ENCODE measurements around the gene ULBP2.

The ULBP2 gene, protein sequence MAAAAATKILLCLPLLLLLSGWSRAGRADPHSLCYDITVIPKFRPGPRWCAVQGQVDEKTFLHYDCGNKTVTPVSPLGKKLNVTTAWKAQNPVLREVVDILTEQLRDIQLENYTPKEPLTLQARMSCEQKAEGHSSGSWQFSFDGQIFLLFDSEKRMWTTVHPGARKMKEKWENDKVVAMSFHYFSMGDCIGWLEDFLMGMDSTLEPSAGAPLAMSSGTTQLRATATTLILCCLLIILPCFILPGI

DNA sequence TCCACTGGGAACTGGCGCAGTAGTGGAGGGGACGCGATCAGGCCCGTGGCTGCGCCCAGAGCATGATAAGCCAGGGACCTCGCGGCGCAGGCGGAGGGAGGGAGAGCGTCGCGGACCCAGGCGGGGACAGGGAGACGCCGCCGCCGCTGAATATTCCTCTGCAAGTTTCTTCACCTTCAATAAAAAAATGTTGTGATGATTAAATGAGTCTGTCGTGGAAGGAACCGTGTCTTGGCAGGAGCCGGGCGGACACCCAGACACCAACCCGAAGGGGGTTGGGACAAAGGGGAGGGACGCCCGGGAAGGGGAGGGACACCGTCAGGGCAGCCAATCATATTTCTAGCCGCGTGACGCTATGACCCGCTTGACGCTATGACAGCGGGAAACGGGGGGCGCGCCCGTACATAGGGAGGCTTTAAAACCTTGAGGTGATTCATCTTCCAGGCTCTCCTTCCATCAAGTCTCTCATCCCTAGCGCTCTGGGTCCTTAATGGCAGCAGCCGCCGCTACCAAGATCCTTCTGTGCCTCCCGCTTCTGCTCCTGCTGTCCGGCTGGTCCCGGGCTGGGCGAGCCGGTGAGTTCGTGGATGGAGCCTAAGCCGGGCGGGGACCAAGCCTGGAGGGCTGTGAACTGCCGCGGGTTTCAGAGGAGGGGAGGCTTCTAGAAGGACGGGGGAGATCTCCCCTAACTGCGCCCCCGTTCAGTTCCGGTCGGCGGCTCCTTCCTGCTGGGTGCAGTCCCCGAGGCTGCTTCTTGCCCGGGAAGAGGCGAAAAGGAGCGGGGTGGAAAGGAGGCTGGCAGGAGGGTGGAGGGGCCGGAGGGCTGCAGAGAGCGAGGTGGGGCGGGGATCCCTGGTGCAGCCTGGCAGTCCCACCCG, at the start of gene ULBP2:
ULBP2 (plus strand) TSS at position 432 of the 878 bp plus-strand sequence; CDS start at position 491, 59 bp downstream.
- peak; percentile 79 for DNase-seq (ENCODE audit: low read depth)

DNA sequence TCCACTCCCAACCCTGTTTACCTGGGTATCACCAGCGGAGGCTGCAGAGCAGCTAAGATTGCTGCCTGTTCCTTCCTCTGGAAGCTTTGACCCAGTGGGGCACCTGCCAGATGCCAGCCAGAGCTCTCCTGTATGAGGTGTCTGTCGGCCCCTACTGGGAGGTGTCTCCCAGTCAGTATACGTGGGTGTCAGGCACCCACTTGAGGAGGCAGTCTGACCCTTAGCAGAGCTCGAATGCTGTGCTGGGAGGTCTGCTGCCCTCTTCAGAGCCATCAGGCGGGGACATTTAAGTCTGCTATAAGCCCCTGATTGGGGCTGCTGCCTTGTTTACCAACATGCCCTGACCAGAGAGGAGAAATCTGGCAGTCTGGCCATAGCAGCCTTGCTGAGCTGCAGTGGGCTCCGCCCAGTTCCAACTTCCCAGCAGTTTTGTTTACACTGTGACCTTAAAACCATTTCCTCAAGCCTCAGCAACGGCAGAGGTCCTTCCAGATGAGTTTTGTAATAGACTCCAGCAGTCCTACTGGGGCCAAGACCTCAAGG, 46.7 kb upstream of the ULBP2 start:
- peak; percentile 46 for DNase-seq (ENCODE audit: low read depth)

- peak; percentile 39 for DNase-seq (ENCODE audit: low read depth)
Measured at GRCh38 chr6:149895833-149896271, 46.0 kb upstream of the ULBP2 start.

DNA sequence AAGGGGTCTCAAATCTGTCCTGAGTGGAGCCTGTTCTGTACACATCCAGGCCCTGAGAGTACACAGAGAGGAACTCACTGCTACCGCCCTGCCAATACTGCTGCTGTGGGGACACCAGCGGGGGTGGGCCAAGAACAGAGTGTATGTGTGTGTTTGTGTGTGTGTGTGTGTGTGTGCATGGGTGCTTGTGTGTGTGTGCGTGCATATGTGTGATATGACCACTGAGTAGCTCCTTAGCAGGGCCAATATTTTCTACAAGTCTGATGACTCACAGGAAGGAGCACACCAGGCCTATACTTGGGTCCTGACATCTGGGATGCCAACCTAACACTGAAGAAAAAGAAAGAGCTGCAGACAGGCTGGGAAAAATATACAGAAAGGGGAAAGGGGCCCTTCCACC, 45.3 kb upstream of the ULBP2 start:
- DNase-seq (ENCODE audit: low read depth): no peak

DNA sequence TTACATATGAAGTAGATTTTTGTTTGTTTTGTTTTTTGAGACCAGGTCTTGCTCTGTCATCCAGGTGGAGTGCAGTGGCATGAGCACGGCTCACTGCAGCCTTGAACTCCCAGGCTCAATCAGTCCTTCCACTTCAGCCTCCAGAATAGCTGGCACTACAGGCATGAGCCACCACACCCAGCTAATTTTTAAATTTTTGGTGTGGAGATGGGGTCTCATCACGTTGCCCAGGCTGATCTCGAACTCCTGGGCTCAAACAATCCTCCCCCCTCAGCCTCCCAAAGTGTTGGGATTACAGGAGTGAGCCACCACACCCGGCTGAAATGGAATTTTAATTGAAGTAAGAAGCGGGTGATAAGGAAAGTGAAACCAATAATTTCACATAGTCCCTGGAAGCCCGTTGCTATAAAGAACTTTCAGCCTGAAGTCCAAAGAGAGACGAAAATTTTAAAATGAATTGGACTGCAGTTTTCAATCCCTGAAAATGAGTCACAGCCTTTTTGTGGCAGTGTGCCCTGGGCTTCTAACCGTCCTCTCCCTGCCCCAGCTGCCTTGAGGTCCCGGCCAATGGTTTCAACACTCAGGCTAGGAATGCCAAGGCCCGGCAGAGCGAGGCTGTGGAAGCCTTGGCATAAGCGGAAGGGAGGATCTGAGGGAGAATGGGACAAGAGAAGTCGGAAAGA, 44.7 kb upstream of the ULBP2 start:
- peak; percentile 91 for DNase-seq (ENCODE audit: low read depth)

GRCh38 chr6:149897855-149898744, 43.7 kb upstream of the ULBP2 start, which contains the start of gene RAET1E:
Gene RAET1E, minus strand, starts transcription at chr6:149898113. Its CDS starts 7,212 bp downstream, at chr6:149890901.
- no peak for DNase-seq (ENCODE audit: low read depth)

- DNase-seq (ENCODE audit: low read depth): no peak
Measured at GRCh38 chr6:149898966-149899365, 42.8 kb upstream of the ULBP2 start.

GRCh38 chr6:149899486-149899885, 42.3 kb upstream of the ULBP2 start:
- no peak for DNase-seq (ENCODE audit: low read depth)

DNA sequence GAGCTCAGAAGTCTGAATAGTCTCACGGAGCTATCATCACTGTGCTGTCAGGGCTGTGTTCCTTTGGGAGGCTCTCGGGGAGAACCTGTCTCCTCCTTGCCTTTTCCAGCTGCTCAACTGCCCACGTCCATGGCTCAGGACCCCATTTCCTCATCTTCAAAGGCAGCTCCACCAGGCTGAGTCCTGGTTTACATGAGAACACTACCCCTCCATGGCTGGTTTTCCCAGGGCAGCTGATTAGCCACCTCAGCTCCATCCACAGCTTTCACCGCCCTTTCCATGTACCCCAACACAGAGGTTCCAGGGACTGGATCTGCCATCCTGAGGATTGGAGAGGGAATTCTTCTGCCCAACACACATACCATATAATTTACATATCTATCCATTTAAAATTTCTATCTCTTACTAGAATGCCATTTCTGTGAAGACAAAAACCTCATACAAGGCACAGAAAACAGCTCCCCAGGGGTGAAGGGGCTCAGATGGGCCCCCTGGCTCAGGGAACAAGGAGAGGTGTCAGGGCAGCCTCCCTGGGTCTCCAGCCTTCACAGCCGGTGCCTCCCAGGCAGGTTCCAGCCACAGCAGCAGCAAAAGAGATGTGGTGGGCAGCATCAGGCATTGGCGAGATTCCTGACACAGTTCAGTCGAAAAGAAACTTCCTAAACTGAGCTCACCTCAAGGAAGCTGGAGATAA, 41.7 kb upstream of the ULBP2 start:
- DNase-seq (ENCODE audit: low read depth): no peak

DNA sequence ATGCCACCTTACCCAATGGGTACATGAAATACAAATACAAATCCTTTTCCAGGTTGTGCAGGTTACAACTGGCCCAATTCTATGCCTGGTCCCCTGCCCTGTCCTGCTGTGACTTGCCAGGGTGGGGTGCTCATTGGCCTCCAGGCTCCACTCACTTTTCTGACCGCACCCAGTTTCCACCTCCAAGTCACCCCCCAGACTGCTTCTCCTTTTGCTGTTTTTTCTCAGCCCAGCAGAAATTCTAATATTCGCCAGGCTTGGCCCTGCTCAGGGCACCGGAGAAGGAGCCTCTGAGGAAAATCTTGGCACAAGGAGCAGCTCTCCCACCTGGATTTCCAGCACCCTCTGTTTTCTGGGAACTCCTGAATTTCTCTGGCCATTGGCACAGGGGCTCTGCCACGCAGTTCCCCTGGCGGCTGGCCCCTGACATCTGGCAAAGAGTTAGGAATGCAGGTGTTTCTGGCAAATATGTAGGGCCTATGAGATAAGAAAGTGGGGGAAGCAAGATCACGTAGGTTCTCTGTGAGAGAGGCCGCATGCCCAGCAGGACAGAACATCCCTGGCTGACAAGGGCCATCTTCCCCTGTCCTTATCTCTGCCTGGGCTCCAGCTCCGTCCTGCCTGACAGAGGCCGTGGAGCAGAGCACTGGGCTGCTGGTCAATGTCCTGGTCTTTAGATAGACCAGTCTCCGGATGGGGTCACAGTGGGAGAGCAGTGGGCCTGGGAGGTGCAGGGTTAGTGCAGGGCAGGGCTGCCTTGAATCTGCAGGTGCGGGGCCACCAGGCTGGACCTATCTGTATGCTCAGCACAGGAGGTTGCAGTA, 41.0 kb upstream of the ULBP2 start:
- no peak for DNase-seq (ENCODE audit: low read depth)

- no peak for DNase-seq (ENCODE audit: low read depth)
Measured at GRCh38 chr6:149901444-149902140, 40.2 kb upstream of the ULBP2 start.

- no peak for DNase-seq (ENCODE audit: low read depth)
Measured at GRCh38 chr6:149903938-149904611, 37.7 kb upstream of the ULBP2 start.

- no peak for DNase-seq (ENCODE audit: low read depth)
Measured at GRCh38 chr6:149904661-149905370, 37.0 kb upstream of the ULBP2 start.

DNA sequence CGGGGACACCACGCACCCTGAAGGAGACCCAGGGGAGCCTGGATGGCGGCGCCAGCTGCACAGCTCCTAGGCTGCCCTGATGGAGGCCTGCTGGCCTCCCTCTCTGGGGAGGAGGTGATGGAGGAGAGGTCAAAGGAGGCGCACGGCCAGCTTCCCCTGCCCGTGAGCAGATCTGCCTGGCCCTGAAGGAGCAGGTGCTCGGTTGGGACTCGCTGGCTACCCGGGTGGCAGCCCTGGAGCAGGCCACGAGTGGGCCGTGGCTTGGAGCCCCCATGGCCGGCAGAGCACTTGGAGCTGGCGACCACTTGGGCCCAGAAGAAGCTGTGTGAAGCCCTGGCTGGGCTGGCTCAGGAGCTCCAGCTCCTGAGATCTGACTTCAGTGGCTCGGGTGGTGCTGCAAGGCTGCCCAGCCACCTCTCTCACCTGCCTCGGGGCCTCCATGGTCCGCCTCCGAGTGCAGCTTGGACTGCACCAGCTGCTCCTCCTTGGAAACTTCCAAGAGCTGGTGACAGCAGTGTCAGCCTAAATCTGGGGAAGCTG, 36.4 kb upstream of the ULBP2 start:
- no peak for DNase-seq (ENCODE audit: low read depth)

DNA sequence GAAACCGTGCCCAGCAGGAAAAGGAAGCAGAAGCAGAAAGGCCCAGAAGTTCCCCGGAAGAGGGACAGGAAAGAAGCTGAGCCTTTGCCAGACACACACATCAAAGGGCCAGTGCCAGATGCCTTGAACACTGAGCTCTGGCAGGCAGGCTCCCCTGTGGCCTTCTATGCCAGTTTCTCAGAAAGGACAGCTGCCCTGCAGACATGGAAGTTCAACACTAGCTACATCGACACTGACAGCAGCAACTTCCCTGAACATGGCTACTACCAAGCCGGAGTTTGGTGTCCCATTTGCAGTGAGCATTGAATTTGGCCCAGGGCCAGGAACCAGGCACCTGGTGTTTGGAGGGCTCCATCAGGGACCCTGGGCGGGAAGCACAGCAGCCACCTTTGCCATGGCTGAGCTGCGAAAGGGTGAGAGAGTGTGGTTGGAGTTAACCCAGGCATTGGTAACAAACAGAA, 35.9 kb upstream of the ULBP2 start:
- DNase-seq (ENCODE audit: low read depth): no peak

DNA sequence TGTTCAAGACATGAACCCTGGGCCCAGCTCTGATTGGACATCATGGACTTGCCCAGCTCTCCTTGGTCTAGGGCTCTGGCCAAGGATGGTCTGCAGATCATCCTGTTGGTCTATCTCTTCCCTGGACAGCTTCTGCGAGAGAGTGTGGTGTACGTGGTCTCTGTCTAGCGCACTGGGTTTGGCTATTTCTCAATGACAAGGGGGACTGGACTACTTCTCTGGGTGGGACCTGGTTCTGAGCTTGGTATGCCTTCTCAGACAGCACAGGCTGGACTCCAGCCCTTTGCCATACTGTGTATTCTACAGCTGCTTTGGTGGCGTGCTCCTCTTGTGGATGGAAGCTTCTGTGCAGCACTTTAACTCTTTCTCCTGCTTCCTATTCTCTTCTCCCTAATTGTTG, 35.4 kb upstream of the ULBP2 start:
- no peak for DNase-seq (ENCODE audit: low read depth)

DNA sequence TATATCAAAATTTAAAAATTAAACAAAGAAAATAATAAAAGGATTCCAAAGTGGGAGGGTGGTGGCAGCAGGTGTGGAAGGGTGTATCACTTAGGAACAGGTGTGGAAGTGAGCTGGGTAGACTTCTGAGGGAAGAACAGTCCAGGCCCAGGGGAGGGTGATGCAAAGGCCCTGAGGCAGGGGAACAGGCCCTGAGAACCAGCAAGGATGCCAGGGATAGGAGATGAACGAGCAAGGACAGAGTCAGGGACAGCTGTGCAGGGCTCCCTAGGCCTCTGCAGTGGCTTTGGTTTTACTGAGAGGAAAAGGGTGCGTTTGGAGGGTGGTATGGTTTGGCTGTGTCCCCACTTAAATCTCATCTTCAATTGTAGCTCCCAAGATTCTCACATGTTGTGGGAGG, 34.5 kb upstream of the ULBP2 start:
- no peak for DNase-seq (ENCODE audit: low read depth)

Measured in GM04503 (cell line).